K562 (cell line): ENCODE measurements around the gene TOR1A. TPM values are rescaled to one million over a fixed set of nuclear protein-coding genes. Genes with fewer than 3 reads are reported as not detected.
A peak's percentile ranks its signal among the peaks of the same experiment; 100 is the strongest.

ENCODE experiments used
- ATAC-seq: fragments of 200-7000 bp; cut with Tn5 transposase; 3 replicates; pipeline ENCODE4 v1.9.1; 2020; ENCODE audit warnings: moderate library complexity
- BruUV-seq: library from RNA; stranded (reverse); fragments of 400-500 nt; replicated peaks from 2 replicates; lab custom pipeline; 2021; lab: Mats Ljungman, UMichigan
- CTCF ChIA-PET: fragments of 300-600 bp; formaldehyde crosslinking; extraction: SDS; loops from one replicate; lab custom pipeline; 2021; ENCODE audit warnings: low intra/inter-chr PET ratio; lab: Yijun Ruan, JAX
- POLR2A ChIA-PET: fragments of 300-600, 350-650 bp; sonication (Branson Sonifier 250); formaldehyde crosslinking; extraction: SDS; loops from one replicate; lab custom pipeline; 2021; ENCODE audit warnings: antibody characterized with exemption, inconsistent platforms; lab: Yijun Ruan, JAX
- DNase-seq, 4 experiments: peaks; one replicate each; pipeline versions ENCODE4 v3.0.0 to v3.0.0-alpha.2; 2011 to 2018; ENCODE audit warnings: low spot score in 3 of 4, mixed read lengths in 3 of 4; ENCODE audit errors: extremely low read depth in 1 of 4
- FAIRE-seq: peaks from 2 replicates; lab custom pipeline; 2011; peaks lifted over from hg19 to GRCh38; lab: Jason Lieb, UNC
- H2AFZ ChIP-seq: 2 replicates; pipeline ENCODE4 v1.6.0; 2011; ENCODE audit warnings: low read depth, low read length, control low read depth, inconsistent platforms
- H3K27ac ChIP-seq: fragments of 200-600 bp; 3 replicates; pipeline ENCODE4 v1.8.0; 2011; ENCODE audit warnings: low read depth, mild to moderate bottlenecking, control low read depth, inconsistent platforms, low read length, moderate library complexity, mixed read lengths; ENCODE audit errors: extremely low read depth
- H3K27me3 ChIP-seq, 2 experiments: fragments of 300-600 bp in 1 of 2; 2 replicates in 1 of 2; 3 replicates in 1 of 2; pipeline versions ENCODE4 v1.6.0 to v1.8.0; 2011; ENCODE audit warnings: inconsistent platforms in 2 of 2, low read length in 2 of 2, mild to moderate bottlenecking in 1 of 2, mixed read lengths in 1 of 2, moderate library complexity in 1 of 2; ENCODE audit not compliant: control insufficient read depth in 2 of 2, insufficient read depth in 2 of 2
- H3K36me3 ChIP-seq: fragments of 300-600 bp; 3 replicates; pipeline ENCODE4 v1.8.0; 2011; ENCODE audit warnings: mild to moderate bottlenecking, low read length, inconsistent platforms; ENCODE audit not compliant: control insufficient read depth, insufficient read depth
- H3K4me1 ChIP-seq, 2 experiments: fragments of 200-600 bp in 1 of 2; replicated peaks in 1 of 2; 2 replicates in 1 of 2; 3 replicates in 1 of 2; pipeline versions ENCODE4 v1.5.1 to v1.8.0; 2011; ENCODE audit warnings: inconsistent platforms in 2 of 2, low read length in 2 of 2, mild to moderate bottlenecking in 1 of 2, mixed read lengths in 1 of 2, moderate library complexity in 1 of 2; ENCODE audit not compliant: control insufficient read depth in 2 of 2, insufficient read depth in 2 of 2
- H3K4me2 ChIP-seq: 2 replicates; pipeline ENCODE4 v1.6.1; 2011; ENCODE audit warnings: low read length, control low read depth, inconsistent platforms, mixed read lengths; ENCODE audit not compliant: insufficient read depth
- H3K4me3 ChIP-seq: fragments of 200-600 bp; sonication (generic), shearing (Covaris generic); 2 replicates; pipeline ENCODE4 v1.5.1; 2016; ENCODE audit warnings: control low read depth, inconsistent platforms
- H3K79me2 ChIP-seq: fragments of 200-600 bp; 3 replicates; pipeline ENCODE4 v1.8.0; 2011; ENCODE audit warnings: low read length, inconsistent platforms; ENCODE audit not compliant: control insufficient read depth, insufficient read depth
- H3K9ac ChIP-seq, 2 experiments: 2 replicates each; pipeline versions ENCODE4 v1.6.0 to v1.6.1; 2011; ENCODE audit warnings: low read depth in 2 of 2, low read length in 2 of 2, control low read depth in 1 of 2, inconsistent platforms in 1 of 2, mild to moderate bottlenecking in 1 of 2, mixed read lengths in 1 of 2; ENCODE audit not compliant: insufficient read depth in 1 of 2
- H3K9me1 ChIP-seq: one replicate; pipeline ENCODE4 v1.6.0; 2011; ENCODE audit warnings: inconsistent platforms, mild to moderate bottlenecking, low read length, moderate library complexity; ENCODE audit not compliant: control insufficient read depth, insufficient read depth
- H3K9me3 ChIP-seq: replicated peaks from 2 replicates; pipeline ENCODE4 v1.5.1; 2011; ENCODE audit warnings: low read depth, low read length, inconsistent platforms; ENCODE audit not compliant: control insufficient read depth, insufficient read depth
- H4K20me1 ChIP-seq: replicated peaks from 2 replicates; pipeline ENCODE4 v1.6.1; 2011; ENCODE audit warnings: low read length, inconsistent platforms, mixed read lengths; ENCODE audit not compliant: control insufficient read depth, insufficient read depth
- BHLHE40 ChIP-seq: IDR thresholded peaks from 2 replicates; pipeline ENCODE4 v1.6.1; 2011; ENCODE audit warnings: low read length, improper control_type of control experiment
- GATAD2B ChIP-seq: fragments of 450-650 bp; IDR thresholded peaks from 2 replicates; pipeline ENCODE4 v1.6.1; 2017; ENCODE audit warnings: mild to moderate bottlenecking, borderline replicate concordance
- HMGN3 ChIP-seq: IDR thresholded peaks from 2 replicates; pipeline ENCODE4 v1.6.1; 2011; ENCODE audit warnings: borderline replicate concordance, low read depth, mild to moderate bottlenecking, mixed read lengths, low read length; ENCODE audit not compliant: insufficient read length; ENCODE audit errors: extremely low read depth
- PHF8 ChIP-seq: fragments of 200-600 bp; sonication (generic); IDR thresholded peaks from 2 replicates; pipeline ENCODE4 v1.6.1; 2012; ENCODE audit warnings: mixed run types, mild to moderate bottlenecking, inconsistent platforms, low read length, moderate library complexity, borderline replicate concordance
- SMAD4 ChIP-seq: fragments of 250-450 bp; sonication (Bioruptor Pico); conservative IDR thresholded peaks from 2 replicates; pipeline ENCODE4 v1.8.0; 2021; ENCODE audit warnings: inconsistent platforms, mild to moderate bottlenecking, moderate library complexity
- SMARCA4 ChIP-seq: fragments of 450-650 bp; IDR thresholded peaks from 2 replicates; pipeline ENCODE4 v1.6.1; 2016
- SRF ChIP-seq, 2 experiments: fragments of 250-450, 450-650 bp in 1 of 2; sonication (Bioruptor Pico) in 1 of 2; sonication (generic) in 1 of 2; formaldehyde crosslinking; IDR thresholded peaks; 2 replicates each; pipeline versions ENCODE4 v1.5.0 to v1.5.1; 2020 to 2022; ENCODE audit warnings: mild to moderate bottlenecking in 1 of 2, missing genetic modification reagents in 1 of 2
- THRAP3 ChIP-seq: fragments of 450-650 bp; IDR thresholded peaks from 2 replicates; pipeline ENCODE4 v1.6.1; 2016; ENCODE audit warnings: mild to moderate bottlenecking, inconsistent platforms, borderline replicate concordance
- WHSC1 ChIP-seq: IDR thresholded peaks from one replicate; pipeline ENCODE4 v1.6.1; 2012; ENCODE audit warnings: low read length, control low read depth, inconsistent platforms
- XRCC4 ChIP-seq: IDR thresholded peaks from one replicate; pipeline ENCODE4 v1.6.1; 2011; ENCODE audit not compliant: insufficient read depth, insufficient read length; ENCODE audit errors: extremely low read depth
- ZNF311 ChIP-seq: fragments of 250-450 bp; sonication (Bioruptor Pico); IDR thresholded peaks from 2 replicates; pipeline ENCODE4 v1.4.0; 2020; ENCODE audit warnings: mild to moderate bottlenecking, moderate library complexity
- WGBS: fragments of 100-300 bp; shearing (Covaris generic); methylation state at CpG from one replicate; pipeline ENCODE4 v1.1.6; 2016; ENCODE audit warnings: low coverage, mixed read lengths; ENCODE audit not compliant: insufficient coverage; ENCODE audit errors: missing lambda C conversion rate; 5-methylcytosine and 5-hydroxymethylcytosine counted together
- in situ Hi-C: fragments of 300-500 bp; cut with MboI; formaldehyde crosslinking; loops from 4 replicates; pipeline ENCODE4 v1.15.0; 2018; ENCODE audit warnings: inconsistent platforms, mixed read lengths
- intact Hi-C: fragments of 100-400 bp; cut with micrococcal nuclease; formaldehyde crosslinking; loops from 2 replicates; pipeline ENCODE4 v1.14.2; 2022
- polyA plus RNA-seq, 8 experiments: library from polyadenylated mRNA; depleted of rRNA in 4 of 8; stranded (reverse) in 5 of 8; unstranded in 3 of 8; fragments of >200 nt; fragmentation: Nextera tagmentation in 2 of 8; fragmentation: Illumina TruSeq in 1 of 8; extraction: Ambion mirVana in 2 of 8; extraction: Trizol in 1 of 8; gene quantifications; 2 replicates each; pipeline versions ENCODE4 v1.2.1 to v1.2.3, GENCODE V29; 2011 to 2014; ENCODE audit warnings: inconsistent platforms in 1 of 8, missing spikeins in 1 of 8
- total RNA-seq, 7 experiments: library from RNA; depleted of rRNA in 6 of 7; stranded (reverse); fragments of >200 nt in 6 of 7; fragmentation: Illumina TruSeq in 2 of 7; extraction: Trizol in 2 of 7; gene quantifications; 2 replicates each; pipeline versions ENCODE4 v1.2.1 to v1.2.3, GENCODE V29; 2011 to 2021; ENCODE audit warnings: low replicate concordance in 1 of 7
- TF ChIP-seq, protein P1 (sequence below), 2 experiments: fragments of 150-350 bp in 1 of 2; IDR thresholded peaks; 2 replicates each; pipeline ENCODE4 v1.6.1; 2012 to 2016; ENCODE audit warnings: low read depth in 2 of 2, low read length in 2 of 2, mild to moderate bottlenecking in 1 of 2, moderate library complexity in 1 of 2
- TF ChIP-seq, protein P2 (sequence below): sonication (generic); formaldehyde crosslinking; IDR thresholded peaks from 2 replicates; pipeline ENCODE4 v1.8.0; 2022; ENCODE audit warnings: mild to moderate bottlenecking, missing genetic modification reagents
- TF ChIP-seq, protein P3 (sequence below): fragments of 450-650 bp; formaldehyde crosslinking; IDR thresholded peaks from 2 replicates; pipeline ENCODE4 v1.4.0; 2020; ENCODE audit warnings: mild to moderate bottlenecking, moderate library complexity

TOR1A gene
- total and polyA plus RNA-seq, 9 of the 15 experiments (the other 6 are each of a cell fraction or from before 2014, with no cell fraction given) = 4.5 to 85.8 (median 51.3) TPM

DNA sequence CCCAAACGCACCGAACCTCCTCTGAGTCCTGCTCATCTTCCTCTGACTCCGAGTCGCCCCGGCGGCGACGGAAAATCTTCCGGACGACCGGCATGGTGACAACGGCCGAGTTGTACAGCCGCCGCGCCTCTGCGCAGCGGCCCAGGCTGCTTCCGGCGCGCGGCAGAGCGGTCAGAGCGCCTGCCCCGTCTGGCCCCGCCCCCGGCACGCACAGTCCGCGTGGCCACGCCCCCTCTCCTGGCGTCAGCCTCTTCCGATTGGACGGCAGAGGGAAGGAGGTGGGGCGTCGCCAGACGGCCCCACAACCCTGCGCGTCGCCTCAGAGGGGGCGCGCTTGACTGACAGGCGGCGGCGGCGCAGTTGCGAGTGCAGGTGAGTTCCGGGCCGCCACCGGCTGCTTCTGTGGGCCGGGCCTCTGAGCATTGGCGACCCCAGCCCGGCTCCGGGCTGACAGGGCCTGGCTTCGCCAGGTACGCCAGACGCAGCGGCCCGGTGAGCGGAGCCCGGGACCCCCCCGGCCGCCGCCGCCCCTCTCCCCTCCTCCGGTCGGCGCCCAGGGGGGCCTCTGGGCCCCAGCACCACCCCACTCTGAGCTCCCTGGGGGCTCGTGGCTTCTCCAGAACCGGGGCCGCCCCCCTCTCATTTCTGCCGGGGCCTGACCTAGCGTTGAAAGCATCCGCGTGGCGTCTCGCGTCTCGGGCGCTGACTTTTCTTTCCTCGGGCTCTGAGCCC, 11.4 kb upstream of the TOR1A start, which contains the start of the genes C9orf78 and USP20:
Gene C9orf78, minus strand, starts transcription at position 148 of the 732 bp plus-strand sequence. Its CDS starts 54 bp downstream, at position 94.
Gene USP20, plus strand, starts transcription at position 331 of the 732 bp plus-strand sequence. CDS start 17,098 bp downstream, outside the sequence.
- Histone ChIP-seq H3K79me2 (peaks cover 70% of the 10 kb centered on the region), H3K27me3 (no peaks in the 10 kb centered on the region), H3K9me1 (peaks cover 9% of the 10 kb centered on the region), H4K20me1 (no peaks in the 10 kb centered on the region), H2AFZ (peak within 1 kb of the TSS; percentile 90), H3K27ac (peak within 1 kb of the TSS; percentile 80), H3K36me3 (peaks cover 56% of the 10 kb centered on the region), H3K4me3 (peak within 1 kb of the TSS; percentile 90), H3K9ac (peak within 1 kb of the TSS; percentile 88 to 97), H3K9me3 (no peaks in the 10 kb centered on the region), H3K4me1 (peaks cover 45 to 48% of the 10 kb centered on the region in 2 experiments), H3K4me2 (peak within 1 kb of the TSS; percentile 98)
- DNase-seq (peak; percentile 100), ATAC-seq (peak; percentile 95), FAIRE-seq (peak; percentile 84)
- no TSS peak for BruUV-seq
- CTCF ChIA-PET = no interaction called here
- POLR2A ChIA-PET = interaction anchor here (0.6 to 5.5 kb wide), 12 partner anchors 9 to 450 kb away, joined by 3 to 39 read pairs (median 4); no protein-coding TSS in a partner anchor
- in situ Hi-C loops = no loop called here
- WGBS = under 1% methylated on average over 65 of the region's 81 CpGs
- intact Hi-C loops = loop anchor here (1.0 to 2.0 kb wide), 3 partner anchors 11 to 50 kb away; partner anchors contain the start of gene TOR1A
- TF ChIP-seq PHF8 (peak; percentile 97; the same call in 1 of the 2 replicates), ZNF311 (no peak), HMGN3 (peak; percentile 96), THRAP3 (no peak), SRF (CRISPR knock-in tag; IDR thresholded peaks at IDR 0.05) (peak in 1 of 2 experiments; percentile 52; a peak in 1 of 4 replicates), XRCC4 (no peak), SMARCA4 (no peak), GATAD2B (no peak), WHSC1 (no peak), BHLHE40 (peak; percentile 99), SMAD4 (peak; percentile 67)
- TF ChIP-seq, protein P1, sequence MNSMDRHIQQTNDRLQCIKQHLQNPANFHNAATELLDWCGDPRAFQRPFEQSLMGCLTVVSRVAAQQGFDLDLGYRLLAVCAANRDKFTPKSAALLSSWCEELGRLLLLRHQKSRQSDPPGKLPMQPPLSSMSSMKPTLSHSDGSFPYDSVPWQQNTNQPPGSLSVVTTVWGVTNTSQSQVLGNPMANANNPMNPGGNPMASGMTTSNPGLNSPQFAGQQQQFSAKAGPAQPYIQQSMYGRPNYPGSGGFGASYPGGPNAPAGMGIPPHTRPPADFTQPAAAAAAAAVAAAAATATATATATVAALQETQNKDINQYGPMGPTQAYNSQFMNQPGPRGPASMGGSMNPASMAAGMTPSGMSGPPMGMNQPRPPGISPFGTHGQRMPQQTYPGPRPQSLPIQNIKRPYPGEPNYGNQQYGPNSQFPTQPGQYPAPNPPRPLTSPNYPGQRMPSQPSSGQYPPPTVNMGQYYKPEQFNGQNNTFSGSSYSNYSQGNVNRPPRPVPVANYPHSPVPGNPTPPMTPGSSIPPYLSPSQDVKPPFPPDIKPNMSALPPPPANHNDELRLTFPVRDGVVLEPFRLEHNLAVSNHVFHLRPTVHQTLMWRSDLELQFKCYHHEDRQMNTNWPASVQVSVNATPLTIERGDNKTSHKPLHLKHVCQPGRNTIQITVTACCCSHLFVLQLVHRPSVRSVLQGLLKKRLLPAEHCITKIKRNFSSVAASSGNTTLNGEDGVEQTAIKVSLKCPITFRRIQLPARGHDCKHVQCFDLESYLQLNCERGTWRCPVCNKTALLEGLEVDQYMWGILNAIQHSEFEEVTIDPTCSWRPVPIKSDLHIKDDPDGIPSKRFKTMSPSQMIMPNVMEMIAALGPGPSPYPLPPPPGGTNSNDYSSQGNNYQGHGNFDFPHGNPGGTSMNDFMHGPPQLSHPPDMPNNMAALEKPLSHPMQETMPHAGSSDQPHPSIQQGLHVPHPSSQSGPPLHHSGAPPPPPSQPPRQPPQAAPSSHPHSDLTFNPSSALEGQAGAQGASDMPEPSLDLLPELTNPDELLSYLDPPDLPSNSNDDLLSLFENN (IDR thresholded peaks at IDR 0.05; ENCODE audit: low read depth in 2 of 2, low read length in 2 of 2) = 0 out of 4 replicates have a peak, but pooled peaks of 1 of the 2 experiments have one; percentile 12
- TF ChIP-seq, protein P2, sequence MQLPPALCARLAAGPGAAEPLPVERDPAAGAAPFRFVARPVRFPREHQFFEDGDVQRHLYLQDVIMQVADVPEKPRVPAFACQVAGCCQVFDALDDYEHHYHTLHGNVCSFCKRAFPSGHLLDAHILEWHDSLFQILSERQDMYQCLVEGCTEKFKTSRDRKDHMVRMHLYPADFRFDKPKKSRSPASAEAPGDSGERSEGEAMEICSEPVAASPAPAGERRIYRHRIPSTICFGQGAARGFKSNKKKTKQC (CRISPR knock-in tag) = no peak
- TF ChIP-seq, protein P3, sequence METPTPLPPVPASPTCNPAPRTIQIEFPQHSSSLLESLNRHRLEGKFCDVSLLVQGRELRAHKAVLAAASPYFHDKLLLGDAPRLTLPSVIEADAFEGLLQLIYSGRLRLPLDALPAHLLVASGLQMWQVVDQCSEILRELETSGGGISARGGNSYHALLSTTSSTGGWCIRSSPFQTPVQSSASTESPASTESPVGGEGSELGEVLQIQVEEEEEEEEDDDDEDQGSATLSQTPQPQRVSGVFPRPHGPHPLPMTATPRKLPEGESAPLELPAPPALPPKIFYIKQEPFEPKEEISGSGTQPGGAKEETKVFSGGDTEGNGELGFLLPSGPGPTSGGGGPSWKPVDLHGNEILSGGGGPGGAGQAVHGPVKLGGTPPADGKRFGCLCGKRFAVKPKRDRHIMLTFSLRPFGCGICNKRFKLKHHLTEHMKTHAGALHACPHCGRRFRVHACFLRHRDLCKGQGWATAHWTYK = peak; percentile 44
